Measurements from ENCODE around the gene SNX4. TPM values are rescaled to one million over a fixed set of nuclear protein-coding genes. Genes with fewer than 3 reads are reported as not detected.

SNX4 gene
- 19.9 and 21.7 TPM in 2 replicates for total RNA-seq

GRCh38 chr3:125519678-125520562 lies at the start of gene SNX4:
TSS of gene SNX4 (minus strand) at chr3:125520202. CDS start at chr3:125520172, 30 bp downstream.

Other genes with a start within 250 kb of the SNX4 start
- gene ZNF148, start 144.9 kb downstream of the SNX4 start, total RNA-seq, result 12.5 and 14.2 TPM in 2 replicates
- gene OSBPL11, start 75.3 kb upstream of the SNX4 start, total RNA-seq, result 4.6 and 6.1 TPM in 2 replicates

Measured in mesangial cell (primary cell).